Measurements from ENCODE around the gene TFEC.

- no peak for TF ChIP-seq GATA2 (CRISPR knock-in tag; IDR thresholded peaks at IDR 0.05)
- TF ChIP-seq CTCF (IDR thresholded peaks at IDR 0.05) = no peak
- no peak for TF ChIP-seq SIN3A (IDR thresholded peaks at IDR 0.05; ENCODE audit: borderline replicate concordance, low read depth, low read length)
- TF ChIP-seq POLR2AphosphoS5 (IDR thresholded peaks at IDR 0.05; ENCODE audit: low read depth, low read length) = no peak
- TF ChIP-seq RAD21 (IDR thresholded peaks at IDR 0.05; ENCODE audit: low read length) = no peak
Measured at GRCh38 chr7:115914951-115915350, 115.6 kb downstream of the TFEC start.
